Measurements from ENCODE around the gene HEATR9. TPM values are rescaled to one million over a fixed set of nuclear protein-coding genes. Genes with fewer than 3 reads are reported as not detected.
A peak's percentile ranks its signal among the peaks of the same experiment; 100 is the strongest.
"Not testable (repeated sequence)": the region's sequence is repeated elsewhere in the genome, so short reads cannot be mapped to it uniquely, and the experiment has no call there.

Gene HEATR9
- total RNA-seq: not detected

- DNase-seq: no peak
Measured at GRCh38 chr17:35868737-35869136, at the start of gene HEATR9. TSS of gene HEATR9 (minus strand) at chr17:35868891. CDS start at chr17:35868742, 149 bp downstream.

DNA sequence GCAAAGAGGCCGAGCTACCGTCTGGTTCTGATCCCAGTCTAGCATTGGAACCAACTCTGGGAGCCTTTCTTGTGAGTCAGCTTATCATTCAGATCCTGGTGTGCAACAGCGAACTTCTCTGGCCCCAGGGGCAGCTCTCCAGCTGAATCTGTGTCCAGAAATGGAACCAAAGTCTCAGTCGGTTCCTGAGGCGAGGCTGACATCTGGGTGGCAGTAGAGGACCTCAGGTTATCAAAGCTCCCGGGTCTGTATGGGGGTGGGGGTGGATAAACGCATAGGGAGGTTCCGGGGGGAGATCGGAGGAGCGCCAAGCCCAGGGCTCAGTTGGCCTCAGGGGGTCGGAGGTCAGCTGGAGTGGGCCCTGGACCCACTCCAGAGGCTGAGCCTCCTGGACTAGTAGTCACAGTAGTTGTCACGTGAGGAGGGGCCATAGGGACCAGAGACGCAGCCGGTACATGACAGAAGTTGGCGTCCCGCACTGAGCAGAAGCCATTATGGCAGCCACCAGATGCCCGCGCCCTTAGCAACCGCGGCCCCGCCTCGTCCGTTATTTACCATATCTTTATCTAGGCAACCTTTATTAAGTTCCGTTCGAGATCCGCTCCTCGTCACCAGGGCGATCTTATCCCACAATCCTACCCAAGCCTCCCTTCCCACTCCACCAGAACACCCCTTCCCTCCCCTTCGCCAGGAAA, 49.0 kb upstream of the HEATR9 start:
- DNase-seq: no peak

DNA sequence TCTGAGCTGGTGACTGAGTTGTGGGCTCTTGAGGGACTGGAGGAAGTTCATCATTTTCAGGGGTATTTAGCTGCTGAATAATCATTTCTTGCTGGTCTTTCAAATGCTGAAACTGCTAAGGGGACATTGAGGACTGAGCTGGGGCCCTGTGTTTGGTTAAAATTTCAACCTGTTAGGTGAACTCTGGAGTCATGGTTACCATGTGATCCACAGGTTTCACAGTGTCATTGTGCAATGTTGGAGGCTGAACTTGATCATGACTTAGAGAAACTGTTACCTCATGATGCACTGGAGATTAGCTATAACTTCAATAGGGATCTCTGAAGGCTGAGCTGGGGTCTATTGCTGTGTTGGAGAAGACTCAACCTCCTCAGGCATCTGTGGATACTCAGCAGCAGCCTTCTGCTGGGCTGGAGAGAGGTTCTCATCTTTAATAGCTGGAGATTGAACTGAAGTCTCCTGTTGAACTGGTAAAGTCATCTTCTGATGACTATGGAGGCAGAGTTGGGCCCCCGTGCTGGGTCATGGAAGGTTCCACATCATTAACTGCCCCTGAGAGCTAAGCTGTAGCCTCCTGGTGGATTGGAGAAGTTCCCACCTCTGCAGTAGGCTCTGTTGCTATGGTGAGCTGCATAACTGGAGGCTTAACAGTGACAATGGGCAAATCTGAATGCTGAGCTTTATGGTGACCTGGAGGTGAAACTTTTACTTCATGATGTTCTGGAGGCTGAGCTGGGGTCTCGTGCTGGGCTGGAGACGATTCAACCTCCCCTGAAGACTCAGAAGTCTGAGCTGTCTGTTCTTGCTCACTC, 46.7 kb upstream of the HEATR9 start:
- no peak for DNase-seq

- DNase-seq: no peak
Measured at GRCh38 chr17:35914354-35914753, 45.7 kb upstream of the HEATR9 start.

- DNase-seq: no peak
Measured at GRCh38 chr17:35913609-35914008, 44.9 kb upstream of the HEATR9 start.

DNA sequence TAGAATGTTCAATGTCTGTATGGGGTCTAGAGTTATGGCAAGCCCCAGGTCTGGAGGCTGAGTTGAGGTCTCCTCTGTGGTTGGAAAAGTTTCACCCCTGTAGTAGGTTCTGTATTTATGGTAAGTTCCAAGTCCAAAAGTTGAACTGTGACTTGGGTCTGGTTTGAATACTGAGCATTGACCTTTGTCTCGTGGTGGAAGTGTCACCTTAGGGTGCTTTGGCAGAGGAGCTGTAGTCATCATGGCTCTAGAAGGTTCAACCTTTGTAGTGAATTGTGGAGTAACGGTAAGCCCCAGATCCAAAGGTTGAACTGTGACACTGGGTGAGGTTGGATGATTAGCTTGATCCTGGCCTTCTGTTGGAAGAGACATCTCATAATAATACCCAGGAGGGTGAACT, 44.3 kb upstream of the HEATR9 start:
- no peak for DNase-seq

GRCh38 chr17:35912339-35912912, 43.7 kb upstream of the HEATR9 start:
- DNase-seq: no peak

DNA sequence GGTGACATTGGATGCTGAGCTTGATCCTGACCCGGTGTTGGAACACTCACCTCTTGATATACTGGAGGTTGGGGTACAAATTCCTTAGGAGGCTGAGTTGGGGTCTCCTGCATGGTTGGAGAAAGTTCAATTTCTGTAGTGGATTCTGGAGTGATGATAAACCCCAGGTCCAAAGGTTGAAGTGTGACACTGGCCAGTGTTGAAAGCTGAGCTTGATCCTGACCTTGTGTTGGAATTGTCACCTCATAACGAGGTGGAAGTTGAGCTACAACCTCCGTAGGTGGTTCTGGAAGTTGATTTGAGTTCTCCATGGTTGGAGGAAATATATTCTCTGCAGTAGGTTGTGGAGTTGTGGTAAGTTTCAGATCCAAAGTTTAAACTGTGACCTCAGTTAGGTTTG, 40.7 kb upstream of the HEATR9 start:
- DNase-seq: no peak

- no peak for DNase-seq
Measured at GRCh38 chr17:35907691-35908090, 39.0 kb upstream of the HEATR9 start.

DNA sequence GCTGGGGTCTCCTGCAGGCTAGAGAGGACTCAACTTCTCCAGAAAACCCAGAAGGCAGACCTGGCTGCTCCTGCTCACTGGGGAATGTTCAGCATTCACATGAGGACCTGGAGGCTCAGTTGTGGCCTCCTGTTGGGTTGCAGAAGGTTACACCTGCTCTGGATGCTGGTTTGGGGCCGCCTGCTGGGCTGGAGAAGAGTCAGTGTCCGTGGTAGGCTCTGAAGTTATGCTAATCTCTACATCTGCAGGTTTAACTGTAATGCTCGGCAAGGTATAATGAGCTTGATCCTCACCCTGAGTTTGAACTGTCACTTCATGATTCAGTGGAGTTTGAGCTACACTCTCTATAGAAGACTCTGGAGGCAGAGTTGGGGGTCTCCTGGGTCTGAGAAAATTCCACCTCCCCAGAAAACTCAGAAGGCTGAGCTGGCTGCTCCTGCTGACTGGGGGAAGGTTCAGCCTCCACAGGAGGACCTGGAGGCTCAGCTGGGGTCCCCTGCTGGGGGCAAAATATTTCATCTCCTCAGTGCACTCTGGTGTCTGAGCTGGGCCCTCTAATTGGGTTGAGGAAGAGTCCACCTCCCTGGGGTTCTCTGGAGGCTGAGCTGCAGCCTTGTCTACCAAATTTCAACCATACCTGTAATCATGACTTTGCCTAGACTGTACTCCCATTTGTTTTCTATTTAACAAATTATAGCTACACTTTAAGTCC, 38.4 kb upstream of the HEATR9 start:
- no peak for DNase-seq

DNA sequence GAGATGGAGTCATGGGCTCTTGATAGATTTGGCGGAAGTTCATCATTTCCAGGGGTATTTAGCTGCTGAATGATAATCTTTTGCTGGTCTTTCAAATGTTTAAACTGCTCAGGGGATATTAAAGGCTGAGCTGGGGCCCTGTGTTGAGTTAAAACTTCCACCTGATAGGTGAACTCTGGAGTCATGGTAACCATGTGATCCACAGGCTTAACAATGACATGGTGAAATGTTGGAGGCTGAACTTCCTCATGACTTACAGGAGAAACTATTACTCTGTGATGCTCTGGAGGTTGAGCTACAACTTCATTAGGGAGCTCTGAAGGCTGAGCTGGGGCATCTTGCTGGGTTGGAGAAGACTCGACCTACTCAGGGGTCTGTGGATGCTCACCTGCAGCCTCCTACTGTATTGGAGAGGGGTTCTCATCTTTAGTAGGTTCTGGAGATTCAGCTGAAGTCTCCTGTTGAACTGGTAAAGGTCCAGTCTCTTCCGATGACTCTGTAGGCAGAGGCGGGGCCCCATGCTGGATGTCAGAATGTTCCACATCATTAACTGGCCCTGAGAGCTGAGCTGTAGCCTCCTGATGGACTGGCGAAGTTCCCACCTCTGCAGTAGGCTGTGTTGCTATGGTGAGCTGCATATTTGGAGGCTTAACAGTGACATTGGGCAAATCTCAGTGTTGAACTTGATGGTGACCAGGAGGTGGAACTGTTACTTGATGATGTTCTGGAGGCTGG, 37.7 kb upstream of the HEATR9 start:
- DNase-seq: no peak

DNA sequence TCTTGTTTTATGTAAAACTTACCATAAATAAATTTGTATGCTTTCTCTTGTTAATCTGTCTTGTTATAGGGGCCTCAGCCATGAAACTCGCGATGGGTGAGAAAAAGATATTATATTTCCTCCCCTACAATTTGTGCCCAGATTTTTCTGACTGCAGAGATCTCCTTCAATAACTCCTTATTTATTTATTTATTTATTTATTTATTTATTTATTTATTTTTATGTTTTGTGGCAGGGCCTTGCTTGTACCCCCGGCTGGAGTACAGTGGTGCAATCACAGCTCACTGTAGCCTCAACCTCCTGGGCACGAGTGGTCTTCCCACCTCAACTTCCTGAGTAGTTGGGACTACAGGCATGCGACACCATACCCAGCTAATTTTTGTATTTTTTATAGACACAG, 34.8 kb upstream of the HEATR9 start:
- no peak for DNase-seq

GRCh38 chr17:35901631-35902175, 33.0 kb upstream of the HEATR9 start:
- peak; percentile 42 for DNase-seq

GRCh38 chr17:35900708-35901480, 32.2 kb upstream of the HEATR9 start:
- no peak for DNase-seq

GRCh38 chr17:35900280-35900679, 31.6 kb upstream of the HEATR9 start:
- DNase-seq: no peak

DNA sequence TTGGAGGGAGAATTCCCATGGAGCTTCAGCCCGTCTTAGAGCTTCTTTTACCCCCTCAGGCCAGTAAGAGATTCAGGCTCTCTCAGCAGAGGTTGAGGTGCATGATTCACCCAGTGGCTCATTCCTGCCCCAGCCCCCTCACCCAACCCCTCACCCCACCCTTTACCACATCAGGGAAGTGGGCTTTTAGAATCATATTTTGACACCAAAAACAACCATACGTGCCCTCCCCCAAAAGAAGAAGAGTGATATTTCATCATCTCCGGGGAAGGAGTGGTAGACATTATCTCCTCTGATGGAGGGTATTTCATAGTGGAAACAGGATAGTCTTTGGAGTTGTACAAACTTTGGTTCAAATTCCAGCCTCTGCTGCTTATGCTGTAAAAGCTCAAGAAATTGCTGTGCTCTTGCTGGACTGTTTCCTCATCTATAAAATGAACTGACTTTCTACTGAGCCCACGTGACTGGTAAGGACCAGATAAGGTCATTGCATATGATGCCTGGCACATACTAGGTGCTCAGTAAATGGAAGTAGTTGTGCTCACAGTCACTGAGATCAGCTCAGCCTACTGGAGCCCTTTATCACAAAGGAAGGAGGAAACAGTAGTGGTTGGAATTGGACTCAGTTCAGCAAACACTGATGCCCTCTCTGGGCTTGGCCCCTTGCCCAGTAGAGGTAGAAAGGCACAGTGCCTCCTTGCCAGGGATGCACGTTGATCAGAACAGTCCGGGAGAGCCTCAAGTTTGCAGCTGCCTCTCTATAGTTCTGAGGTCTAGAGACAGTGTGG, 29.8 kb upstream of the HEATR9 start:
- DNase-seq: no peak

DNA sequence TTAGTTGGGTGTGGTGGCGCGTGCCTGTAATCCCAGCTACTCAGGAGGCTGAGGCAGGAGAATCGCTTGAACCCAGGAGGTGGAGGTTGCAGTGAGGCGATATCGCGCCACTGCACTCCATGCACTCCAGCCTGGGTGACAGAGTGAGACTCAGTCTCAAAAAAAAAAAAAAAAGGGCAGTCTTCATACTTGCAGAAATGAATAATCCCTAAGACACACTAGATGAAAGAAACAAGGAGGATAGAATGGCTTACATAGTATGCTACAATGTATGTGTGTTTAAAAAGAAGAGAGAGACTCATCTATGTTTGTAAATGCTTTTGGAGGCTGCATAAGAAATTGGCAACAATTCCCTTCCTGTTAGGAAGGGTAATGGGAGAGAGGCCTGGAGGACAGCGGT, 29.1 kb upstream of the HEATR9 start:
- DNase-seq: not testable (repeated sequence)

DNA sequence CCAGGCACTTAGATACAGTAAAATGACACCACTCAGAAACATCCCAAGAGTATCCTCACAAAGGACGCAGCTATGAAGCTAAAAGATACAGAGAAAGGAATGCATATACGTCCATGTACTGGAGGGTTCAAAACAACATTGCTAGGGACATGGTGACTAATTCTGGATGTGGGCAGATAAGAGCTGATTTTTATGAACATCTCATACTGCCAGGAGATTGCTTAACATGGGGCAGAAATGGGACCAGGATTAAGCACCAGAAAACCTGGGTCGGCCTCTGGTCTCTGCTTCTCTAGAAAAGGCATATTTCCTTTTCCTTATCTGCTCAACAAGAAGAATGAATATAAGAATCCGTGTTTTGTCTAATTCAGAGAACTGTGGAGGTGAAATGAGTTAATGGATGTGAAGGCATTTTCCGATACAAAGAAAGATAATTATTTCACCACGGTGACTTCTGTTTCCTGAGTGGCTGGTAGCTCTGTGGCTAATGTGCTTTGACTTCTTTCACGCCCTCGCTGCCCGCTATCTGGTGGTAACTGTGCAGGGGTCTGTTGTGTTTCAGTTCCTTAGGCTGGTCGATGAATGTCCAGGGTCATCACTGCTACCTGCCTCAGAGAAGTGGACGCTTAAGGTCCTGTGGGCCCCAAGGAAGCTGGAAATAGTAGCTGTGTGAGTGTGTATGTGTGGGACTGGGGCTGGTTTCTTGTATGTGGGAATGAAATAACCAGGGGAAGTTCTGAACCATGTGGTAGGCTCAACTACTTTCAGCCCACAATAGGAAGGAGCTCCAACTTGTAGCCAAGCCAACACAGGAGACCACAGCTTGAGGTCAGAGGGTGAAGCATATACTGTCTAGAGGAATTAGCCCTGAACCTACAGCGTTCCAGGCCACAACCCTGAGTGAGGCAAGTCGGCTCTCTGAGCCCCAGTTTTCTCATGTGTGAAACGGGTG, 27.2 kb upstream of the HEATR9 start:
- DNase-seq: no peak

DNA sequence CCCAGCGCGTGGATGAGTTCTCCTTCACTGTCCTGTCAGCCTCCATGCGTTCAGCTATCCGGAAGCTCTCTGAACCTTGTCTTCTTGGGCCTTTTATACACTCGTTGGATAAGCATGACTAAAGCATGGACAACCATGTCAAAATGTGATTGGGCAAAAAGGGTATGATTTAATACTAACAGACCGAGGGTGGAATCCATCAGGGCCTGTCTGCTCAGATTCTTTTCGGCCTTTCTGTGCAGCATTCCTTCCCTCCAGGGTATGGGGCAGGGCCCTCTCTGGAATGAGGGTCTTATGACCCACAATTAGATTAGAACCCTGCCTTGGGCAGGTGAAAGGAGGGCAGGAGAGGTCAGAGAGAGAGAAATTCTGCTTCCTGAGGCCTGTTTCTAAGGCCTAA, 25.5 kb upstream of the HEATR9 start:
- no peak for DNase-seq

All from skin of body (tissue), 2 donors.